K562 (cell line): Measurements from ENCODE around the gene RASSF3. TPM values are rescaled to one million over a fixed set of nuclear protein-coding genes. Genes with fewer than 3 reads are reported as not detected.

Experiments used
- ATAC-seq: fragments of 200-7000 bp; cut with Tn5 transposase; 3 replicates; pipeline ENCODE4 v1.9.1; 2020; ENCODE audit warnings: moderate library complexity
- BruUV-seq: library from RNA; stranded (reverse); fragments of 400-500 nt; replicated peaks from 2 replicates; lab custom pipeline; 2021; lab: Mats Ljungman, UMichigan
- CTCF ChIA-PET: fragments of 300-600 bp; formaldehyde crosslinking; extraction: SDS; loops from one replicate; lab custom pipeline; 2021; ENCODE audit warnings: low intra/inter-chr PET ratio; lab: Yijun Ruan, JAX
- POLR2A ChIA-PET: fragments of 300-600, 350-650 bp; sonication (Branson Sonifier 250); formaldehyde crosslinking; extraction: SDS; loops from one replicate; lab custom pipeline; 2021; ENCODE audit warnings: antibody characterized with exemption, inconsistent platforms; lab: Yijun Ruan, JAX
- DNase-seq, 4 experiments: peaks; one replicate each; pipeline versions ENCODE4 v3.0.0 to v3.0.0-alpha.2; 2011 to 2018; ENCODE audit warnings: low spot score in 3 of 4, mixed read lengths in 3 of 4; ENCODE audit errors: extremely low read depth in 1 of 4
- FAIRE-seq: peaks from 2 replicates; lab custom pipeline; 2011; peaks lifted over from hg19 to GRCh38; lab: Jason Lieb, UNC
- H2AFZ ChIP-seq: 2 replicates; pipeline ENCODE4 v1.6.0; 2011; ENCODE audit warnings: low read depth, low read length, control low read depth, inconsistent platforms
- H3K27ac ChIP-seq: fragments of 200-600 bp; 3 replicates; pipeline ENCODE4 v1.8.0; 2011; ENCODE audit warnings: low read depth, mild to moderate bottlenecking, control low read depth, inconsistent platforms, low read length, moderate library complexity, mixed read lengths; ENCODE audit errors: extremely low read depth
- H3K27me3 ChIP-seq, 2 experiments: fragments of 300-600 bp in 1 of 2; 2 replicates in 1 of 2; 3 replicates in 1 of 2; pipeline versions ENCODE4 v1.6.0 to v1.8.0; 2011; ENCODE audit warnings: inconsistent platforms in 2 of 2, low read length in 2 of 2, mild to moderate bottlenecking in 1 of 2, mixed read lengths in 1 of 2, moderate library complexity in 1 of 2; ENCODE audit not compliant: control insufficient read depth in 2 of 2, insufficient read depth in 2 of 2
- H3K36me3 ChIP-seq: fragments of 300-600 bp; 3 replicates; pipeline ENCODE4 v1.8.0; 2011; ENCODE audit warnings: mild to moderate bottlenecking, low read length, inconsistent platforms; ENCODE audit not compliant: control insufficient read depth, insufficient read depth
- H3K4me1 ChIP-seq, 2 experiments: fragments of 200-600 bp in 1 of 2; replicated peaks in 1 of 2; 2 replicates in 1 of 2; 3 replicates in 1 of 2; pipeline versions ENCODE4 v1.5.1 to v1.8.0; 2011; ENCODE audit warnings: inconsistent platforms in 2 of 2, low read length in 2 of 2, mild to moderate bottlenecking in 1 of 2, mixed read lengths in 1 of 2, moderate library complexity in 1 of 2; ENCODE audit not compliant: control insufficient read depth in 2 of 2, insufficient read depth in 2 of 2
- H3K4me2 ChIP-seq: 2 replicates; pipeline ENCODE4 v1.6.1; 2011; ENCODE audit warnings: low read length, control low read depth, inconsistent platforms, mixed read lengths; ENCODE audit not compliant: insufficient read depth
- H3K4me3 ChIP-seq: fragments of 200-600 bp; sonication (generic), shearing (Covaris generic); 2 replicates; pipeline ENCODE4 v1.5.1; 2016; ENCODE audit warnings: control low read depth, inconsistent platforms
- H3K79me2 ChIP-seq: fragments of 200-600 bp; 3 replicates; pipeline ENCODE4 v1.8.0; 2011; ENCODE audit warnings: low read length, inconsistent platforms; ENCODE audit not compliant: control insufficient read depth, insufficient read depth
- H3K9ac ChIP-seq, 2 experiments: 2 replicates each; pipeline versions ENCODE4 v1.6.0 to v1.6.1; 2011; ENCODE audit warnings: low read depth in 2 of 2, low read length in 2 of 2, control low read depth in 1 of 2, inconsistent platforms in 1 of 2, mild to moderate bottlenecking in 1 of 2, mixed read lengths in 1 of 2; ENCODE audit not compliant: insufficient read depth in 1 of 2
- H3K9me1 ChIP-seq: one replicate; pipeline ENCODE4 v1.6.0; 2011; ENCODE audit warnings: inconsistent platforms, mild to moderate bottlenecking, low read length, moderate library complexity; ENCODE audit not compliant: control insufficient read depth, insufficient read depth
- H3K9me3 ChIP-seq: replicated peaks from 2 replicates; pipeline ENCODE4 v1.5.1; 2011; ENCODE audit warnings: low read depth, low read length, inconsistent platforms; ENCODE audit not compliant: control insufficient read depth, insufficient read depth
- H4K20me1 ChIP-seq: replicated peaks from 2 replicates; pipeline ENCODE4 v1.6.1; 2011; ENCODE audit warnings: low read length, inconsistent platforms, mixed read lengths; ENCODE audit not compliant: control insufficient read depth, insufficient read depth
- CCAR2 ChIP-seq: fragments of 200-400 bp; formaldehyde crosslinking; IDR thresholded peaks from 2 replicates; pipeline ENCODE4 v1.6.1; 2017; ENCODE audit warnings: mild to moderate bottlenecking, low read depth, low read length
- CTBP1 ChIP-seq: fragments of 450-650 bp; IDR thresholded peaks from 2 replicates; pipeline ENCODE4 v1.6.1; 2016; ENCODE audit warnings: borderline replicate concordance
- HNRNPH1 ChIP-seq: fragments of 200-400 bp; formaldehyde crosslinking; optimal IDR thresholded peaks from 2 replicates; pipeline ENCODE3; 2017; ENCODE audit warnings: low read depth, mild to moderate bottlenecking, low read length, moderate library complexity
- KLF1 ChIP-seq: fragments of 450-650 bp; IDR thresholded peaks from 2 replicates; pipeline ENCODE4 v1.6.1; 2016; ENCODE audit warnings: missing genetic modification characterization, missing compliant biosample characterization
- KLF10 ChIP-seq: fragments of 250-450 bp; sonication (Bioruptor Pico); IDR thresholded peaks from 2 replicates; pipeline ENCODE4 v1.6.1; 2021; ENCODE audit warnings: matching md5 sums
- TARDBP ChIP-seq: fragments of 450-650 bp; IDR thresholded peaks from 2 replicates; pipeline ENCODE4 v1.6.1; 2016
- ZNF24 ChIP-seq: fragments of 450-650 bp; IDR thresholded peaks from 2 replicates; pipeline ENCODE4 v1.6.1; 2016
- ZNF609 ChIP-seq: sonication (generic); formaldehyde crosslinking; IDR thresholded peaks from 2 replicates; pipeline ENCODE4 v1.8.1; 2023; ENCODE audit warnings: missing genetic modification reagents, mild to moderate bottlenecking, borderline replicate concordance
- WGBS: fragments of 100-300 bp; shearing (Covaris generic); methylation state at CpG from one replicate; pipeline ENCODE4 v1.1.6; 2016; ENCODE audit warnings: low coverage, mixed read lengths; ENCODE audit not compliant: insufficient coverage; ENCODE audit errors: missing lambda C conversion rate; 5-methylcytosine and 5-hydroxymethylcytosine counted together
- in situ Hi-C: fragments of 300-500 bp; cut with MboI; formaldehyde crosslinking; loops from 4 replicates; pipeline ENCODE4 v1.15.0; 2018; ENCODE audit warnings: inconsistent platforms, mixed read lengths
- intact Hi-C: fragments of 100-400 bp; cut with micrococcal nuclease; formaldehyde crosslinking; loops from 2 replicates; pipeline ENCODE4 v1.14.2; 2022
- polyA plus RNA-seq, 8 experiments: library from polyadenylated mRNA; depleted of rRNA in 4 of 8; stranded (reverse) in 5 of 8; unstranded in 3 of 8; fragments of >200 nt; fragmentation: Nextera tagmentation in 2 of 8; fragmentation: Illumina TruSeq in 1 of 8; extraction: Ambion mirVana in 2 of 8; extraction: Trizol in 1 of 8; gene quantifications; 2 replicates each; pipeline versions ENCODE4 v1.2.1 to v1.2.3, GENCODE V29; 2011 to 2014; ENCODE audit warnings: inconsistent platforms in 1 of 8, missing spikeins in 1 of 8
- total RNA-seq, 7 experiments: library from RNA; depleted of rRNA in 6 of 7; stranded (reverse); fragments of >200 nt in 6 of 7; fragmentation: Illumina TruSeq in 2 of 7; extraction: Trizol in 2 of 7; gene quantifications; 2 replicates each; pipeline versions ENCODE4 v1.2.1 to v1.2.3, GENCODE V29; 2011 to 2021; ENCODE audit warnings: low replicate concordance in 1 of 7
- TF ChIP-seq, protein P1 (sequence below): fragments of 450-650 bp; IDR thresholded peaks from 2 replicates; pipeline ENCODE4 v1.6.1; 2016; ENCODE audit warnings: low read depth, mild to moderate bottlenecking, moderate library complexity
- TF ChIP-seq, protein P2 (sequence below): IDR thresholded peaks from 3 replicates; pipeline ENCODE4 v1.6.1; 2011; ENCODE audit warnings: borderline replicate concordance, mild to moderate bottlenecking, moderate library complexity; ENCODE audit not compliant: insufficient read length; ENCODE audit errors: extremely low read depth
- TF ChIP-seq, protein P3 (sequence below), 2 experiments: IDR thresholded peaks in 1 of 2; conservative IDR thresholded peaks in 1 of 2; 2 replicates each; pipeline ENCODE4 v1.6.1; 2016; ENCODE audit warnings: low read depth in 2 of 2, mild to moderate bottlenecking in 1 of 2, missing compliant biosample characterization in 1 of 2, missing genetic modification characterization in 1 of 2, moderate library complexity in 1 of 2

The RASSF3 gene
- total and polyA plus RNA-seq, 9 of the 15 experiments (the other 6 are each of a cell fraction or from before 2014, with no cell fraction given): 3.7 to 39.2 (median 20.2) TPM

GRCh38 chr12:64737539-64737938, 127.2 kb downstream of the RASSF3 start:
- in situ Hi-C loops: no loop called here
- H2AFZ ChIP-seq: no peak overlapping the region
- H3K36me3 ChIP-seq: peaks cover 57% of the 10 kb centered on the region
- H3K4me1 ChIP-seq: no peaks in the 10 kb centered on the region
- no peaks in the 10 kb centered on the region for H4K20me1 ChIP-seq
- H3K9me1 ChIP-seq: no peaks in the 10 kb centered on the region
- intact Hi-C loops: no loop called here
- no peak overlapping the region for H3K9ac ChIP-seq
- CTCF ChIA-PET: no interaction called here
- FAIRE-seq (no peak), ATAC-seq (peak; percentile 59; the same call in 2 of the 3 replicates), DNase-seq (no peak)
- no peak overlapping the region for H3K4me2 ChIP-seq
- H3K27me3 ChIP-seq: no peaks in the 10 kb centered on the region
- H3K79me2 ChIP-seq: no peaks in the 10 kb centered on the region
- POLR2A ChIA-PET: no interaction called here
- no peak overlapping the region for H3K4me3 ChIP-seq
- WGBS: 15% methylated on average over 1 of the region's 1 CpG
- BruUV-seq: no TSS peak
- no peak overlapping the region for H3K27ac ChIP-seq
- no peaks in the 10 kb centered on the region for H3K9me3 ChIP-seq
- TF ChIP-seq KLF1 (no peak), ZNF609 (CRISPR knock-in tag) (no peak), CCAR2 (no peak), CTBP1 (peak; percentile 62; the same call in 1 of the 2 replicates), ZNF24 (no peak), TARDBP (no peak), KLF10 (CRISPR knock-in tag) (no peak), HNRNPH1 (no peak)
- TF ChIP-seq, protein P1, sequence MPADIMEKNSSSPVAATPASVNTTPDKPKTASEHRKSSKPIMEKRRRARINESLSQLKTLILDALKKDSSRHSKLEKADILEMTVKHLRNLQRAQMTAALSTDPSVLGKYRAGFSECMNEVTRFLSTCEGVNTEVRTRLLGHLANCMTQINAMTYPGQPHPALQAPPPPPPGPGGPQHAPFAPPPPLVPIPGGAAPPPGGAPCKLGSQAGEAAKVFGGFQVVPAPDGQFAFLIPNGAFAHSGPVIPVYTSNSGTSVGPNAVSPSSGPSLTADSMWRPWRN: no peak
- TF ChIP-seq, protein P2, sequence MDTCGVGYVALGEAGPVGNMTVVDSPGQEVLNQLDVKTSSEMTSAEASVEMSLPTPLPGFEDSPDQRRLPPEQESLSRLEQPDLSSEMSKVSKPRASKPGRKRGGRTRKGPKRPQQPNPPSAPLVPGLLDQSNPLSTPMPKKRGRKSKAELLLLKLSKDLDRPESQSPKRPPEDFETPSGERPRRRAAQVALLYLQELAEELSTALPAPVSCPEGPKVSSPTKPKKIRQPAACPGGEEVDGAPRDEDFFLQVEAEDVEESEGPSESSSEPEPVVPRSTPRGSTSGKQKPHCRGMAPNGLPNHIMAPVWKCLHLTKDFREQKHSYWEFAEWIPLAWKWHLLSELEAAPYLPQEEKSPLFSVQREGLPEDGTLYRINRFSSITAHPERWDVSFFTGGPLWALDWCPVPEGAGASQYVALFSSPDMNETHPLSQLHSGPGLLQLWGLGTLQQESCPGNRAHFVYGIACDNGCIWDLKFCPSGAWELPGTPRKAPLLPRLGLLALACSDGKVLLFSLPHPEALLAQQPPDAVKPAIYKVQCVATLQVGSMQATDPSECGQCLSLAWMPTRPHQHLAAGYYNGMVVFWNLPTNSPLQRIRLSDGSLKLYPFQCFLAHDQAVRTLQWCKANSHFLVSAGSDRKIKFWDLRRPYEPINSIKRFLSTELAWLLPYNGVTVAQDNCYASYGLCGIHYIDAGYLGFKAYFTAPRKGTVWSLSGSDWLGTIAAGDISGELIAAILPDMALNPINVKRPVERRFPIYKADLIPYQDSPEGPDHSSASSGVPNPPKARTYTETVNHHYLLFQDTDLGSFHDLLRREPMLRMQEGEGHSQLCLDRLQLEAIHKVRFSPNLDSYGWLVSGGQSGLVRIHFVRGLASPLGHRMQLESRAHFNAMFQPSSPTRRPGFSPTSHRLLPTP: no peak
- TF ChIP-seq, protein P3, sequence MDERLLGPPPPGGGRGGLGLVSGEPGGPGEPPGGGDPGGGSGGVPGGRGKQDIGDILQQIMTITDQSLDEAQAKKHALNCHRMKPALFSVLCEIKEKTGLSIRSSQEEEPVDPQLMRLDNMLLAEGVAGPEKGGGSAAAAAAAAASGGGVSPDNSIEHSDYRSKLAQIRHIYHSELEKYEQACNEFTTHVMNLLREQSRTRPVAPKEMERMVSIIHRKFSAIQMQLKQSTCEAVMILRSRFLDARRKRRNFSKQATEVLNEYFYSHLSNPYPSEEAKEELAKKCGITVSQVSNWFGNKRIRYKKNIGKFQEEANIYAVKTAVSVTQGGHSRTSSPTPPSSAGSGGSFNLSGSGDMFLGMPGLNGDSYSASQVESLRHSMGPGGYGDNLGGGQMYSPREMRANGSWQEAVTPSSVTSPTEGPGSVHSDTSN (CRISPR knock-in tag; IDR thresholded peaks at IDR 0.05; ENCODE audit: low read depth): no peak
- TF ChIP-seq, protein P3 (tag; conservative IDR thresholded peaks at IDR 0.05; ENCODE audit: low read depth): no peak
